IMR-90 (cell line): ENCODE data around the gene CTDP1. TPM values are rescaled to one million over a fixed set of nuclear protein-coding genes. Genes with fewer than 3 reads are reported as not detected.
"Not testable (repeated sequence)": the region's sequence is repeated elsewhere in the genome, so short reads cannot be mapped to it uniquely, and the experiment has no call there.

Experiments
- ATAC-seq: fragments of 200-7000 bp; cut with Tn5 transposase; 2 replicates; pipeline ENCODE4 v1.9.1; 2020; ENCODE audit warnings: low read depth, mild to moderate bottlenecking, moderate library complexity
- BruUV-seq: library from RNA; stranded (reverse); fragments of 400-500 nt; replicated peaks from 2 replicates; lab custom pipeline; 2021; lab: Mats Ljungman, UMichigan
- CTCF ChIA-PET: fragments of 300-600 bp; formaldehyde crosslinking; extraction: SDS; loops from one replicate; lab custom pipeline; 2021; ENCODE audit warnings: antibody characterized with exemption; lab: Yijun Ruan, JAX
- POLR2A ChIA-PET: fragments of 300-600 bp; sonication (Branson Sonifier 250); formaldehyde crosslinking; loops from one replicate; lab custom pipeline; 2022; ENCODE audit warnings: antibody characterized with exemption; ENCODE audit not compliant: unreplicated experiment; lab: Charles Lee
- DNase-seq: peaks from one replicate; pipeline ENCODE4 v3.0.0; 2013
- H2AFZ ChIP-seq: replicated peaks from 2 replicates; pipeline ENCODE3; 2013; ENCODE audit warnings: low read length, mild to moderate bottlenecking; ENCODE audit not compliant: poor library complexity
- H2AK5ac ChIP-seq: 2 replicates; pipeline ENCODE4 v1.6.1; 2013; ENCODE audit warnings: low read depth, low read length, inconsistent platforms
- H2AK9ac ChIP-seq: replicated peaks from 2 replicates; pipeline ENCODE3; 2013; ENCODE audit warnings: mild to moderate bottlenecking, low read depth, low read length, moderate library complexity; ENCODE audit not compliant: poor library complexity
- H2BK120ac ChIP-seq: 2 replicates; pipeline ENCODE4 v1.6.1; 2013; ENCODE audit warnings: low read depth, low read length, inconsistent platforms
- H2BK15ac ChIP-seq: 3 replicates; pipeline ENCODE4 v1.6.1; 2013; ENCODE audit warnings: low read depth, low read length, inconsistent platforms
- H2BK20ac ChIP-seq: 2 replicates; pipeline ENCODE4 v1.6.1; 2013; ENCODE audit warnings: low read depth, mild to moderate bottlenecking, inconsistent platforms, low read length, moderate library complexity
- H2BK5ac ChIP-seq: 2 replicates; pipeline ENCODE4 v1.6.1; 2013; ENCODE audit warnings: mild to moderate bottlenecking, low read depth, low read length, inconsistent platforms; ENCODE audit not compliant: poor library complexity, severe bottlenecking
- H3K14ac ChIP-seq: replicated peaks from 2 replicates; pipeline ENCODE4 v1.6.1; 2013; ENCODE audit warnings: low read depth, low read length, inconsistent platforms
- H3K18ac ChIP-seq: 2 replicates; pipeline ENCODE4 v1.6.1; 2013; ENCODE audit warnings: low read depth, low read length, control low read depth
- H3K23ac ChIP-seq: 2 replicates; pipeline ENCODE4 v1.6.1; 2013; ENCODE audit warnings: low read depth, low read length, inconsistent platforms
- H3K27ac ChIP-seq: 2 replicates; pipeline ENCODE4 v1.5.1; 2013; ENCODE audit warnings: mild to moderate bottlenecking, control low read depth, low read length; ENCODE audit not compliant: insufficient read depth
- H3K27me3 ChIP-seq: 2 replicates; pipeline ENCODE4 v1.6.1; 2013; ENCODE audit warnings: low read length; ENCODE audit not compliant: control insufficient read depth, insufficient read depth
- H3K36me3 ChIP-seq: 2 replicates; pipeline ENCODE4 v1.6.1; 2013; ENCODE audit warnings: low read length, mixed read lengths; ENCODE audit not compliant: control insufficient read depth, insufficient read depth
- H3K4ac ChIP-seq: 2 replicates; pipeline ENCODE4 v1.6.1; 2013; ENCODE audit warnings: low read depth, low read length, inconsistent platforms
- H3K4me1 ChIP-seq: 2 replicates; pipeline ENCODE4 v1.6.1; 2013; ENCODE audit warnings: low read length, mixed read lengths; ENCODE audit not compliant: control insufficient read depth, insufficient read depth
- H3K4me2 ChIP-seq: 2 replicates; pipeline ENCODE4 v1.6.1; 2013; ENCODE audit warnings: low read depth, mild to moderate bottlenecking, control low read depth, low read length, moderate library complexity
- H3K4me3 ChIP-seq: 2 replicates; pipeline ENCODE4 v1.5.1; 2013; ENCODE audit warnings: low read depth, mild to moderate bottlenecking, control low read depth, low read length, moderate library complexity; ENCODE audit not compliant: insufficient read depth
- H3K56ac ChIP-seq: 2 replicates; pipeline ENCODE4 v1.6.1; 2013; ENCODE audit warnings: low read length, inconsistent platforms; ENCODE audit not compliant: insufficient read depth; ENCODE audit errors: extremely low read depth
- H3K79me1 ChIP-seq, 2 experiments: 2 replicates each; pipeline ENCODE4 v1.6.1; 2013; ENCODE audit warnings: low read length in 2 of 2, inconsistent platforms in 1 of 2, low read depth in 1 of 2
- H3K9ac ChIP-seq: 2 replicates; pipeline ENCODE4 v1.6.1; 2013; ENCODE audit warnings: low read depth, low read length, control low read depth
- H3K9me1 ChIP-seq: 2 replicates; pipeline ENCODE4 v1.6.1; 2013; ENCODE audit warnings: low read length, inconsistent platforms; ENCODE audit not compliant: insufficient read depth
- H3K9me3 ChIP-seq: 2 replicates; pipeline ENCODE4 v1.6.1; 2013; ENCODE audit warnings: low read length; ENCODE audit not compliant: control insufficient read depth, insufficient read depth
- H4K20me1 ChIP-seq: 2 replicates; pipeline ENCODE4 v1.6.1; 2013; ENCODE audit warnings: low read length, inconsistent platforms; ENCODE audit not compliant: insufficient read depth
- H4K5ac ChIP-seq: 2 replicates; pipeline ENCODE4 v1.6.1; 2013; ENCODE audit warnings: mild to moderate bottlenecking, low read depth, low read length, control low read depth
- H4K8ac ChIP-seq, 2 experiments: 2 replicates each; pipeline ENCODE4 v1.6.1; 2013; ENCODE audit warnings: low read depth in 2 of 2, low read length in 2 of 2, control low read depth in 1 of 2, inconsistent platforms in 1 of 2
- H4K91ac ChIP-seq: 2 replicates; pipeline ENCODE4 v1.6.1; 2013; ENCODE audit warnings: low read depth, low read length, inconsistent platforms; ENCODE audit not compliant: insufficient read depth
- whole genome bisulfite sequencing, 2 experiments: methylation state at CpG; one replicate each; pipeline versions ENCODE4 v1.1.5 to v1.1.7; 2013; ENCODE audit warnings: missing lambda C conversion rate in 2 of 2; ENCODE audit not compliant: insufficient read length in 1 of 2; ENCODE audit errors: extremely low coverage in 2 of 2; 5-methylcytosine and 5-hydroxymethylcytosine counted together
- dilution Hi-C: fragments of 300-500 bp; cut with HindIII; formaldehyde crosslinking; loops from one replicate; pipeline ENCODE4 v1.14.3; 2018; ENCODE audit warnings: low sequenced_read_pairs; ENCODE audit not compliant: unreplicated experiment
- in situ Hi-C: fragments of 300-500 bp; cut with MboI; formaldehyde crosslinking; loops from 3 replicates; pipeline ENCODE4 v1.14.3; 2019; ENCODE audit warnings: low sequenced_read_pairs, inconsistent platforms, mixed read lengths
- intact Hi-C: fragments of 100-400 bp; cut with micrococcal nuclease; formaldehyde crosslinking; loops from 2 replicates; pipeline ENCODE4 v1.10.0; 2022
- polyA plus RNA-seq, 3 experiments: library from polyadenylated mRNA; depleted of rRNA; stranded (reverse); fragments of >200 nt; gene quantifications; 2 replicates each; pipeline ENCODE4 v1.2.3, GENCODE V29; 2012; ENCODE audit warnings: low replicate concordance in 1 of 3
- total RNA-seq: library from RNA; depleted of rRNA; stranded (reverse); fragments of >200 nt; gene quantifications from 2 replicates; pipeline ENCODE4 v1.2.3, GENCODE V29; 2012

The CTDP1 gene
- total and polyA plus RNA-seq, 2 of the 4 experiments (the other 2 are of a cell fraction) = 13.4 to 17.6 TPM

DNA sequence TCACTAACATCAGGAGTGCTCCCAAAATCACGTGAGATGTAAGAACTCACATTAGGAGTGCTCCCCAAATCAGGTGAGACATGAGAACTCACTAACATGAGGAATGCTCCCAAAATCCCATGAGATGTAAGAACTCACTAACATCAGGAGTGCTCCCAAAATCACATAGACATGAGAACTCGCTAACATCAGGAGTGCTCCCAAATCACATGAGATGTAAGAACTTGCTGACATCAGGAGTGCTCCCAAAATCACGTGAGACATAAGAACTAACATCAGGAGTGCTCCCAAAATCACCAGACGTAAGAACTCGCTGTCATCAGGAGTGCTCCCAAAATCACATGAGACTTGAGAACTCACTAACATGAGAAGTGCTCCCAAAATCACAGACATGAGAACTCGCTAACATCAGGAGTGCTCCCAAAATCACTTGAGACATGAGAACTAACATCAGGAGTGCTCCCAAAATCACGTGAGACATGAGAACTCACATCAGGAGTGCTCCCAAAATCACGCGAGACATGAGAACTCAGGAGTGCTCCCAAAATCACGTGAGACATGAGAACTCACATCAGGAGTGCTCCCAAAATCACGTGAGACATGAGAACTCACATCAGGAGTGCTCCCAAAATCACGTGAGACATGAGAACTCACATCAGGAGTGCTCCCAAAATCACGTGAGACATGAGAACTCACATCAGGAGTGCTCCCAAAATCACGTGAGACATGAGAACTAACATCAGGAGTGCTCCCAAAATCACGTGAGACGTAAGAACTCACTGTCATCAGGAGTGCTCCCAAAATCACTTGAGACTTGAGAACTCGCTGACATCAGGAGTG lies 52.5 kb downstream of the CTDP1 start:
- WGBS, 2 experiments = 100% methylated on average over 6 of the region's 17 CpGs; no CpG with 5 or more reads in 1 of the 2 experiments

More for the DNA sequence above, 52.5 kb downstream of the CTDP1 start:
- H3K14ac ChIP-seq, in situ Hi-C loops, H3K18ac ChIP-seq, H4K91ac ChIP-seq, H3K23ac ChIP-seq, H3K4me2 ChIP-seq, CTCF ChIA-PET, intact Hi-C loops, BruUV-seq, H2BK15ac ChIP-seq, H2AK5ac ChIP-seq, DNase-seq, POLR2A ChIA-PET, H2BK120ac ChIP-seq, H3K4me1 ChIP-seq, H2BK5ac ChIP-seq, H3K4ac ChIP-seq, H2BK20ac ChIP-seq, H2AFZ ChIP-seq, H3K27me3 ChIP-seq, H3K9ac ChIP-seq, H2AK9ac ChIP-seq, dilution Hi-C loops, H4K20me1 ChIP-seq, H4K5ac ChIP-seq, ATAC-seq, H3K27ac ChIP-seq, H4K8ac ChIP-seq, H3K56ac ChIP-seq, H3K9me1 ChIP-seq, H3K4me3 ChIP-seq: not testable (repeated sequence)
- peaks cover 30 to 31% of the 10 kb centered on the region in 2 experiments for H3K79me1 ChIP-seq
- peaks cover 41% of the 10 kb centered on the region for H3K9me3 ChIP-seq
- H3K36me3 ChIP-seq = peaks cover 69% of the 10 kb centered on the region
